ENCODE measurements around the gene GABRG3.
"Not testable (repeated sequence)": the region's sequence is repeated elsewhere in the genome, so short reads cannot be mapped to it uniquely, and the experiment has no call there.

Gene GABRG3

GRCh38 chr15:27191515-27191914, 220.5 kb downstream of the GABRG3 start:
- not testable (repeated sequence) for DNase-seq

GRCh38 chr15:27196691-27197090, 225.7 kb downstream of the GABRG3 start:
- no peak for DNase-seq

- no peak for DNase-seq
These were observed 230.4 kb downstream of the GABRG3 start for GRCh38 chr15:27201425-27201824.

- DNase-seq = no peak
These were observed 239.2 kb downstream of the GABRG3 start for GRCh38 chr15:27210176-27210575.

- DNase-seq = no peak
These were observed 243.1 kb downstream of the GABRG3 start for GRCh38 chr15:27214032-27214431.

GRCh38 chr15:27214961-27215360, 244.0 kb downstream of the GABRG3 start:
- DNase-seq = no peak

GRCh38 chr15:27218426-27218825, 247.4 kb downstream of the GABRG3 start:
- no peak for DNase-seq

GRCh38 chr15:27219636-27220035, 248.7 kb downstream of the GABRG3 start:
- no peak for DNase-seq

- DNase-seq = no peak
These were observed 249.2 kb downstream of the GABRG3 start for GRCh38 chr15:27220199-27220598.

GRCh38 chr15:27222479-27222878, 251.5 kb downstream of the GABRG3 start:
- DNase-seq = no peak

- DNase-seq = no peak
These were observed 252.2 kb downstream of the GABRG3 start for GRCh38 chr15:27223179-27223578.

- no peak for DNase-seq
These were observed 260.8 kb downstream of the GABRG3 start for GRCh38 chr15:27231811-27232210.

- DNase-seq = peak in 1 of 2 experiments; percentile 39
These were observed 261.9 kb downstream of the GABRG3 start for GRCh38 chr15:27232876-27233275.

- peak; percentile 80 to 81 for DNase-seq
These were observed 263.6 kb downstream of the GABRG3 start for GRCh38 chr15:27234593-27234992.

GRCh38 chr15:27235161-27235560, 264.2 kb downstream of the GABRG3 start:
- DNase-seq = no peak

- DNase-seq = no peak
These were observed 264.7 kb downstream of the GABRG3 start for GRCh38 chr15:27235681-27236080.

GRCh38 chr15:27237319-27237939, 266.4 kb downstream of the GABRG3 start:
- no peak for DNase-seq

- DNase-seq = no peak
These were observed 267.2 kb downstream of the GABRG3 start for GRCh38 chr15:27238209-27238608.

- DNase-seq = no peak
These were observed 267.9 kb downstream of the GABRG3 start for GRCh38 chr15:27238707-27239423.

- no peak for DNase-seq
These were observed 271.0 kb downstream of the GABRG3 start for GRCh38 chr15:27241943-27242342.

GRCh38 chr15:27244047-27244446, 273.1 kb downstream of the GABRG3 start:
- no peak for DNase-seq

GRCh38 chr15:27248251-27248650, 277.3 kb downstream of the GABRG3 start:
- DNase-seq = no peak

- DNase-seq = no peak
These were observed 278.2 kb downstream of the GABRG3 start for GRCh38 chr15:27249046-27249759.

GRCh38 chr15:27249760-27250109, 278.8 kb downstream of the GABRG3 start:
- no peak for DNase-seq
